Bronchial epithelial cell (primary cell): ENCODE measurements around the gene CDX2. TPM values are rescaled to one million over a fixed set of nuclear protein-coding genes. Genes with fewer than 3 reads are reported as not detected.

Experiments used
- DNase-seq: peaks from one replicate; pipeline ENCODE4 v3.0.0-alpha.2; 2010; ENCODE audit warnings: low read depth
- FAIRE-seq: peaks from 2 replicates; lab custom pipeline; 2011; peaks lifted over from hg19 to GRCh38; lab: Jason Lieb, UNC
- H3K27me3 ChIP-seq: 2 replicates; pipeline ENCODE4 v1.5.1; 2011; ENCODE audit warnings: low read length; ENCODE audit not compliant: control insufficient read depth, insufficient read depth
- H3K36me3 ChIP-seq: 2 replicates; pipeline ENCODE4 v1.5.1; 2011; ENCODE audit warnings: low read length; ENCODE audit not compliant: control insufficient read depth, insufficient read depth
- H3K4me3 ChIP-seq: 2 replicates; pipeline ENCODE4 v1.5.1; 2011; ENCODE audit warnings: mild to moderate bottlenecking, low read depth, low read length, control low read depth
- total RNA-seq: library from RNA; depleted of rRNA; stranded (reverse); fragments of >200 nt; gene quantifications from 2 replicates; pipeline ENCODE4 v1.2.1, GENCODE V29; 2014
- TF ChIP-seq, protein P1 (sequence below): IDR thresholded peaks from 2 replicates; pipeline ENCODE4 v1.5.1; 2011; ENCODE audit warnings: mild to moderate bottlenecking, moderate library complexity, low read length, control low read depth, inconsistent platforms; ENCODE audit not compliant: insufficient read depth, severe bottlenecking

CDX2 gene
- total RNA-seq, 1 donor from 2014 or later = not detected

DNA sequence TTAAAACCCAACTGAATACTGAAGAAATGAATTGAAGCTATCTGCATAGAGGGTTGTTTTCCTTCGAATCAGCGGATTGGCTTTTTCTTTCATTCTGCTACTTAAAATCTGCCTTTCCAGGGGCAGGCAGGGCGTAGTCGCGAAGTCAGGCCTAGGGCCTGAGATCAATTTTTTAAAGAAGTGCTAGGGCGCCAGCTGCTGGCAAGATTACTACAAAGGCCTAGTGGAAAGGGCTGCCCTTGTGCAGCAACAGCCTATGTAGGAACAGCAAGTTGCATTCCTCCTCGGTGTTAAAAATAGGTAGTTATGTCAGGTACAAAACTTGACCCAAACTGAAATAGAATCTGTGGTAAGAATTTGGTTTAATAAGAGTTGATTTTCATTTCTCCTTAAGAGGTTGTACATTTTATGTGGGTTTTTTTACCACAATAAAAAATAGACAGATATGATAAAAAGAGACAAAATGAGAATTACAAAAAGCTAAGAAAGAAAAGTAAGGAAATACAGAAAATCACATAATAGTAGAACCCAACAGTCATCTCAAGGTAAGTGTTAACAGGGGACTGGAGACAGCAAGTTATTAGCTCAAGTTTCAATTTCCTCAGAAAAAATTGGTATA, 28.9 kb upstream of the CDX2 start:
- peak; percentile 32 for DNase-seq
- H3K4me3 ChIP-seq = no peak overlapping the region
- FAIRE-seq = no peak
- no peaks in the 10 kb centered on the region for H3K36me3 ChIP-seq
- TF ChIP-seq, protein P1, sequence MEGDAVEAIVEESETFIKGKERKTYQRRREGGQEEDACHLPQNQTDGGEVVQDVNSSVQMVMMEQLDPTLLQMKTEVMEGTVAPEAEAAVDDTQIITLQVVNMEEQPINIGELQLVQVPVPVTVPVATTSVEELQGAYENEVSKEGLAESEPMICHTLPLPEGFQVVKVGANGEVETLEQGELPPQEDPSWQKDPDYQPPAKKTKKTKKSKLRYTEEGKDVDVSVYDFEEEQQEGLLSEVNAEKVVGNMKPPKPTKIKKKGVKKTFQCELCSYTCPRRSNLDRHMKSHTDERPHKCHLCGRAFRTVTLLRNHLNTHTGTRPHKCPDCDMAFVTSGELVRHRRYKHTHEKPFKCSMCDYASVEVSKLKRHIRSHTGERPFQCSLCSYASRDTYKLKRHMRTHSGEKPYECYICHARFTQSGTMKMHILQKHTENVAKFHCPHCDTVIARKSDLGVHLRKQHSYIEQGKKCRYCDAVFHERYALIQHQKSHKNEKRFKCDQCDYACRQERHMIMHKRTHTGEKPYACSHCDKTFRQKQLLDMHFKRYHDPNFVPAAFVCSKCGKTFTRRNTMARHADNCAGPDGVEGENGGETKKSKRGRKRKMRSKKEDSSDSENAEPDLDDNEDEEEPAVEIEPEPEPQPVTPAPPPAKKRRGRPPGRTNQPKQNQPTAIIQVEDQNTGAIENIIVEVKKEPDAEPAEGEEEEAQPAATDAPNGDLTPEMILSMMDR = peak; percentile 51
- no peaks in the 10 kb centered on the region for H3K27me3 ChIP-seq

DNA sequence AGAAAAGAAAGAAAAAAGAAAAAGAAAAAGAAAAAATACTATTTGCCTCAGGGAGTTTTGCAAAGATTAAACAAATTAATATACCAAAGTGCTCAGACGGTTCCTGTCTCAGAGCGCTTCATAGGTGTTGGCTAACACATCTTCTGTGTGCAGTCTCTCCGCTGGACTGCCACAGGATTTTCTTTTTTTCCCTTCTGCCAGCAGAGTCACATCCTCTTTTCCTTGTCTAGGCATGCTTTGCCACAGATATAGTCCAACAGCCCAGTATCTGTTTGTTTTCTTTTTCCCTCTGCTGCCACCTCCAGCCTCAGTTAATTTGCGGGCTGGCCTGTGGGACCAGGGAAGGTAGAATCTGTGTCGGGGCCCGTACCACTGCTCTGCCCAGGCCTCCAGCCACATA, 22.8 kb upstream of the CDX2 start:
- H3K27me3 ChIP-seq = no peaks in the 10 kb centered on the region
- DNase-seq (peak; percentile 59), FAIRE-seq (no peak)
- TF ChIP-seq, protein P1 = no peak
- H3K4me3 ChIP-seq = no peak overlapping the region
- H3K36me3 ChIP-seq = no peaks in the 10 kb centered on the region

DNA sequence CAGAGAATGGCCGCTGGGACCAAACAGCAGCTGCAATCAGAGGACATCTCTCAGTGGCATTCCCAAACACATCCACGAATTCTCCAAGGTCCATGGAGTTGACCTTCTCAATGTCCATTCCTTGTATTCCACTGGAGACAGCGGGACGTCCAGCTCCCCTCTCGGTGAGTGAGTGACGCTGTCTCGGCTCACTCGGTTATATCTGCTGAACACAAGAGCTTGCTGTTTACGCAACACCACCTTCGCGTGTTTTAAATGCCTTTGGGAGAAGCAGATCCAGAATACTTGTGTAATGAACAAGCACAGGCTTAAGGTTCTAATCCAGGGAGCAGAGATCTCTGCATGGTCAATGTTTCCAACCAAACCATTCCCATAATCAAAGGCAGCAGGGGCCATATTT, 19.4 kb upstream of the CDX2 start, which contains the start of gene URAD:
TSS of gene URAD (minus strand) at position 174 of the 400 bp plus-strand sequence. CDS start at position 118, 56 bp downstream.
- no peaks in the 10 kb centered on the region for H3K27me3 ChIP-seq

DNA sequence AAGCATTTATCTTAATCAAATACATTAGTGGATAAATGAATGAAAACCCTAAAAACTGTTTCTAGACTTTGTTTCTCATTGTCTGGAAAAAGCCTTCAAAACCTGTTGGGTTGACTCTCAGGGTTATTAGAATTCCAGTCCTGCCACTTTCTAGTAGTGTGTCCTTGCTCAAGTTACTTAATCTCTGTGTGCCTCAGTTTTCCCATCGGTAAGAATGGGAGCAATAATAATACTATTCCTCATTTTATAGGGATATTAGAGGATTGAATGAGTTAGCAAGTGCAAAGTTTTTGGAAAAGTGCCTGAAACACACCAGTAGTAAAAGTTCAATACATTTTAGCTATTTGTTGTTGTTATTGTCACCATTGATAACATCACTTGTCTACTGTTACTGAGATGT, 16.5 kb upstream of the CDX2 start:
- DNase-seq = no peak
- TF ChIP-seq, protein P1 = no peak
- Histone ChIP-seq H3K4me3 (no peak overlapping the region), H3K27me3 (peaks cover 22% of the 10 kb centered on the region), H3K36me3 (no peaks in the 10 kb centered on the region)
- no peak for FAIRE-seq

More for the DNA sequence above, 19.4 kb upstream of the CDX2 start, which contains the start of gene URAD:
- DNase-seq (peak; percentile 57), FAIRE-seq (peak; percentile 40)
- H3K4me3 ChIP-seq = no peak within 1 kb of the TSS
- TF ChIP-seq, protein P1 = no peak
- no peaks in the 10 kb centered on the region for H3K36me3 ChIP-seq

DNA sequence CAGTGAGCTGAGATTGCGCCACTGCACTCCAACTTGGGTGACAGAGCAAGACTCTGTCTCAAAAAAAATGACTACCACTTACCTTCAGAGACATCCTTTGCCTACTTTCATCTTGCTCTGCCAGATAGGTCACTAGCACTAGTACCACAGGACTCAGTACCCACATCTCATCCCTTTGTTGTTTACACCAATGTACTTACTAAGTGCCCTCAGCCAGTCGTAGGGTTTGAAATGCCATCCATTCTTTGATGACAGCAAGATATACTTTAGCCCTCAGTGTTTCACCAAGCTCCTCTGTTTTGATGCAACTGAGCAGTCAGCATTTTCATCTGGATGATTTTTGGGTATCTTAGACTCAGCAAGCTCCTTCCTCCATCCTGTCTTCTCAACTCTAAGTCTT, 13.2 kb upstream of the CDX2 start:
- TF ChIP-seq, protein P1 = no peak
- H3K27me3 ChIP-seq = peaks cover 47% of the 10 kb centered on the region
- H3K4me3 ChIP-seq = no peak overlapping the region
- no peak for FAIRE-seq
- H3K36me3 ChIP-seq = no peaks in the 10 kb centered on the region
- no peak for DNase-seq
